Neural crest cell (in vitro differentiated cells): ENCODE measurements around the gene VRK1. TPM values are rescaled to one million over a fixed set of nuclear protein-coding genes. Genes with fewer than 3 reads are reported as not detected.
A peak's percentile ranks its signal among the peaks of the same experiment; 100 is the strongest.

Experiments used
- DNase-seq: peaks from one replicate; pipeline ENCODE4 v3.0.0; 2021; ENCODE audit warnings: low read depth, mixed read lengths, low spot score
- H3K27ac Mint-ChIP-seq: one replicate; pipeline ENCODE4 v1.8.0; 2021; ENCODE audit warnings: mild to moderate bottlenecking, mixed read lengths; ENCODE audit not compliant: unreplicated experiment
- H3K27me3 Mint-ChIP-seq: 2 replicates; pipeline ENCODE4 v1.8.0; 2021; ENCODE audit warnings: low read depth, mild to moderate bottlenecking, mixed read lengths
- H3K36me3 Mint-ChIP-seq: 2 replicates; pipeline ENCODE4 v1.8.0; 2021; ENCODE audit warnings: low read depth, mild to moderate bottlenecking, mixed read lengths
- H3K4me1 Mint-ChIP-seq: 2 replicates; pipeline ENCODE4 v1.8.0; 2021; ENCODE audit warnings: mixed read lengths
- H3K4me3 Mint-ChIP-seq: one replicate; pipeline ENCODE4 v1.8.0; 2021; ENCODE audit warnings: mild to moderate bottlenecking, mixed read lengths
- H3K9me3 Mint-ChIP-seq: 2 replicates; pipeline ENCODE4 v1.8.0; 2021; ENCODE audit warnings: mixed read lengths
- total RNA-seq: library from RNA; stranded (reverse); gene quantifications from 2 replicates; pipeline ENCODE4 v1.2.1, GENCODE V29; 2021
- TF ChIP-seq, protein P1 (sequence below): fragments of 200-600 bp; sonication (generic); conservative IDR thresholded peaks from 2 replicates; pipeline ENCODE4 v1.5.0; 2021; ENCODE audit warnings: antibody characterized with exemption, mild to moderate bottlenecking

Gene VRK1
- total RNA-seq, 1 donor from 2014 or later: 62.1 TPM

DNA sequence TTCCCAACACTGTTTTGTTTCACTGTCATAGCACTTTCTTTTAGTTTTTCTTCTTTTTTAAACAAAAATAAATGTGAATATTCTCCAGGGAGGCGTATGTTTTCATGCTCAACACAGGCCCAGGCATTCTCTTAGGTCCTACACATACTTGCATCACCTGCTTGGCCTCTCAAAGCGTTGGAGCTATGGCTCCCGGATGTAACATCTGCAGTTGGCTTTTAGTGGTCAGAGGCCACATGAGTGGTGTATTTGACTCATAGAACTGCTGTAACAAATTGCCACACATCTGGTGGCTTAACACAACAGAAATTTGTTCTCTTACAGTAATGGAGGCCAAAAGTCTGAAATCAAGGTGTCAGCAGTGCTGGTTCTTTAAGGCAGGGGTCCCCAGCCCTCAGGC, 44.6 kb upstream of the VRK1 start:
- TF ChIP-seq, protein P1, sequence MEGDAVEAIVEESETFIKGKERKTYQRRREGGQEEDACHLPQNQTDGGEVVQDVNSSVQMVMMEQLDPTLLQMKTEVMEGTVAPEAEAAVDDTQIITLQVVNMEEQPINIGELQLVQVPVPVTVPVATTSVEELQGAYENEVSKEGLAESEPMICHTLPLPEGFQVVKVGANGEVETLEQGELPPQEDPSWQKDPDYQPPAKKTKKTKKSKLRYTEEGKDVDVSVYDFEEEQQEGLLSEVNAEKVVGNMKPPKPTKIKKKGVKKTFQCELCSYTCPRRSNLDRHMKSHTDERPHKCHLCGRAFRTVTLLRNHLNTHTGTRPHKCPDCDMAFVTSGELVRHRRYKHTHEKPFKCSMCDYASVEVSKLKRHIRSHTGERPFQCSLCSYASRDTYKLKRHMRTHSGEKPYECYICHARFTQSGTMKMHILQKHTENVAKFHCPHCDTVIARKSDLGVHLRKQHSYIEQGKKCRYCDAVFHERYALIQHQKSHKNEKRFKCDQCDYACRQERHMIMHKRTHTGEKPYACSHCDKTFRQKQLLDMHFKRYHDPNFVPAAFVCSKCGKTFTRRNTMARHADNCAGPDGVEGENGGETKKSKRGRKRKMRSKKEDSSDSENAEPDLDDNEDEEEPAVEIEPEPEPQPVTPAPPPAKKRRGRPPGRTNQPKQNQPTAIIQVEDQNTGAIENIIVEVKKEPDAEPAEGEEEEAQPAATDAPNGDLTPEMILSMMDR: no peak
- Mint-ChIP-seq H3K27ac (no peak overlapping the region), H3K4me1 (peaks cover 44% of the 10 kb centered on the region), H3K9me3 (no peaks in the 10 kb centered on the region), H3K4me3 (no peak overlapping the region), H3K36me3 (no peaks in the 10 kb centered on the region), H3K27me3 (no peaks in the 10 kb centered on the region)
- DNase-seq: no peak

DNA sequence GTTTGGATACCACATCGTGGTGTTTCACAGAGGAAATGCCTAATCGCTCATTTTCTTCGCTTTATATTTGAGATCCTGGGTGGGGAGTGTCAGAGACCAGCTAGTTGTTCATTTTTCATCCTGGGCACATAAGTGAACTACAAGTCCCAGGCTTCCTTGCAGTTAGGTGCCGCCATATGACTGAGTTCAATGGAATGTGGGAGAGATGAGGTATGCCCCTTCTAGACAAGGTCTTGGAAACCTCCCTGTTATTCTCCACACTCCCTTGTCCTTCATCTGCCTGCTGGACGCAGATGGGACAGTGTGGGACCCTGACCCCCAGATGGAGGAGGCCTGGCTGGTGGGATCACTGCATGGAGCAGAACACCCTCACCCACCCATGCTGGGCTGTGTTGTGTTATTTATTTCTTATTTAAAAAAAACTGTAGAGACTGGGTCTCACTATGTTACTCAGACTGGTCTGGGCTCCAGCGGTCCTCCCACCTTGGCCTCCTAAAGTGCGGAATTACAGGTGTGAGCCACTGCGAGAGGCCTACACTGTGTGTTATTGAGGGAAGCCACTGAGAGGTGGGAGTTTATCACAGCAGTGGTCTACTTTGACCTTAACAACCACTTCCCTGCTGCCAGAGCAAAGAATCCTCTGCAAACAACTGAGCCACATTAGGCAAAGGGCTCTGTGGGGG, 42.9 kb upstream of the VRK1 start:
- Mint-ChIP-seq H3K27me3 (no peaks in the 10 kb centered on the region), H3K4me1 (peaks cover 39% of the 10 kb centered on the region), H3K36me3 (no peaks in the 10 kb centered on the region), H3K9me3 (no peaks in the 10 kb centered on the region), H3K27ac (peak overlapping the region; percentile 53), H3K4me3 (peak overlapping the region; percentile 53)
- DNase-seq: no peak
- TF ChIP-seq, protein P1: no peak

DNA sequence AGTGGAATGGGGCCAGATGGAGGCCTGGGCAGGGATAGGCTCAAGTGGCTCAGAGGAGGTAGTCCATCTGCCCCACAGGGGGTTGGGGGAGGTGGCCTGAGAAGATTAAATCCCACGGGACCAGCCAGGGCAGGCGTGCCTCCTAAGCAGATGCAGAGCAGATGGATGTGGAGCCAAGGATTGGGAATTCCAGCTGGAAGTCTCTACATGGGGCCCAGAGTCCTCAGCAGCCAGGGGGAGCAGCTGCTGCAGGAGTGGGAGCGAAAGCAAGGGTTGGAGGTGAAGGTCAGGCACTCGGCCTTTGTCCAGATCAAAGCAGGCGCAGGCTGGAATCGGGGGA, 42.4 kb upstream of the VRK1 start:
- DNase-seq: no peak
- Mint-ChIP-seq H3K4me1 (peaks cover 39% of the 10 kb centered on the region), H3K4me3 (no peak overlapping the region), H3K27ac (peak overlapping the region; percentile 35), H3K27me3 (no peaks in the 10 kb centered on the region), H3K9me3 (no peaks in the 10 kb centered on the region), H3K36me3 (no peaks in the 10 kb centered on the region)
- TF ChIP-seq, protein P1: no peak

DNA sequence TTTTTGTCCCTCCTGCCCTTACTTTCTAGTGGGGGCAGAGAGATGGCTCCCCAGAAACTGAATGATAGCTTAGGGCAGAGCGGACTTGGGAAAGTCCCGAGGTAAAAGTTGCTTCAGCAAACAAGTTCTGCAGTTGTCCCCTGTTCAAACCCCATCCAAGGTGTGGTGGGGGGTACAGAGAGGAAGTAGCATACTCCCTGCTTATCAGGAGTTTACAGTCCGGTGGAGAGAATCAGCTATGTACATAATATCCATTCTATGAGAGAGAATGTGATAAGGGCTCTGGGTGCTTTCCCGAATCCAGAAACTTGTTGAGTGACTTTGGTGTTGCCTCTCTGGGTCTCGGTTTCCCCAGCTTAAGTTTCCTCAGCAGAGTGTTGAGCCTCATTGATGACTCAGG, 40.4 kb upstream of the VRK1 start:
- H3K27ac Mint-ChIP-seq: peak overlapping the region; percentile 27
- no peak for DNase-seq
- H3K9me3 Mint-ChIP-seq: no peaks in the 10 kb centered on the region
- H3K36me3 Mint-ChIP-seq: no peaks in the 10 kb centered on the region
- H3K27me3 Mint-ChIP-seq: peaks cover 3% of the 10 kb centered on the region
- H3K4me1 Mint-ChIP-seq: peaks cover 39% of the 10 kb centered on the region
- H3K4me3 Mint-ChIP-seq: no peak overlapping the region
- TF ChIP-seq, protein P1: no peak

DNA sequence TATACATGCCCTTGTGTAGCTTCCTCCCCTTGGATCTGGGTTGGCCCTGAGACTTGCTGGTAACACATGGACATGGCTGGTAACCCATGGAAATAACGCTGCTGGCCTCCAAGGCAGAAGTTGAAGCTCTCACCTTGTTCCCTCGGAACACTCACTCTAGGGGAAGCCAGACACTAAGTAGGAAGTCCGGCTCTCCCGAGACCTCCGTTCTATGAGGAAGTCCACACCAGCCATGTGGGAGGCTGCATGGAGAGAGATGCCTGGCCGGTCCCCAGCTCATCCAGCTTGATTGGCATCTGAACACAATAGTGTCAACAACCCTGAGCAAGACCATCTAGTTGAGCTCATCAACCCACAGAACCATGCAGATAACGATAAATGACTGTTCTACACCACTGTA, 39.7 kb upstream of the VRK1 start:
- no peaks in the 10 kb centered on the region for H3K9me3 Mint-ChIP-seq
- peaks cover 3% of the 10 kb centered on the region for H3K27me3 Mint-ChIP-seq
- H3K4me1 Mint-ChIP-seq: peaks cover 41% of the 10 kb centered on the region
- no peak for DNase-seq
- TF ChIP-seq, protein P1: no peak
- no peak overlapping the region for H3K4me3 Mint-ChIP-seq
- no peak overlapping the region for H3K27ac Mint-ChIP-seq
- H3K36me3 Mint-ChIP-seq: no peaks in the 10 kb centered on the region
